ENCODE results near the gene MFSD12.
"Not testable (repeated sequence)": the region's sequence is repeated elsewhere in the genome, so short reads cannot be mapped to it uniquely, and the experiment has no call there.

Gene MFSD12

DNA sequence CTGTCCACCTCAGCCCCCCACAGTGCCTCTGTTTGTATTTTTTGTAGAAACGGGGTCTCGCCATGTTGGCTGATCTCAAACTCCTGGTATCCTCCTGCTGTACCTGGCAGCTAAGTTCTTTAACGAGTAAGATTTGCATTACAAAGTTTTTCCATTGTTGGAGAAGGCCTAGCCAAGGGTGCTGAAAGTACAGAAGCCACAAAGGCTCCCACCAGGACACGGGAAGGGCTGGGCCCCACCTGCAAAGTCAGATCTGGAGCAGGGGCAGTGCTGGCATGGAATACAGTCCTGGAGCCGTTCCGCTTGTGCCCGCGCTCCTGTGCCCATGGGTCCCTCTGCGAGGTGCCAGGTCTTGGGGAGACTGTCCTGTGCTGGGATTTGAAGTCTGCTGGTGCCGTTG is 39.1 kb downstream of the MFSD12 start:
- Mint-ChIP-seq H3K36me3 (ENCODE audit: low read depth) (peaks cover 6% of the 10 kb centered on the region), H3K9me3 (no peaks in the 10 kb centered on the region), H3K4me1 (ENCODE audit: low read depth) (peaks cover 43% of the 10 kb centered on the region), H3K4me3 (no peak overlapping the region), H3K27ac (no peak overlapping the region), H3K27me3 (no peaks in the 10 kb centered on the region)

DNA sequence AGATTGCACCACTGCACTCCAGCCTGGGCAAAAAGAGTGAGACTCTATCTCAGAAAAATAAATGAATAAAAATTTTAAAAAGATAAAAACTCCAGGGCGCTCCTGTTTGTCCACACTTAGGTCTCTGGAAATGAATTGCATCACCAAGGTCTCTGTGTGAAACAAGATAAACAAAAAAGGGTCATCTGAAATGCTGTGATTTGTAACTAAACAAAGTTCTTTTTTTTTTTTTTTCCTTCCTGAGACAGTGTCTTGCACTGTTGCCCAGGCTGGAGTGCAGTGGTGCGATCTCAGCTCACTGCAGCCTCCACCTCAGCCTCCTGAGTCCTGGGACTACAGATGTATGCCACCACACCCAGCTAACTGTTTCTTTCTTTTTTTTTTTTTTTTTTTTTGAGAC is 39.7 kb downstream of the MFSD12 start:
- Mint-ChIP-seq H3K27me3 (no peaks in the 10 kb centered on the region), H3K36me3 (ENCODE audit: low read depth) (peaks cover 6% of the 10 kb centered on the region), H3K4me3 (no peak overlapping the region), H3K27ac (no peak overlapping the region), H3K9me3 (no peaks in the 10 kb centered on the region), H3K4me1 (ENCODE audit: low read depth) (peaks cover 43% of the 10 kb centered on the region)

DNA sequence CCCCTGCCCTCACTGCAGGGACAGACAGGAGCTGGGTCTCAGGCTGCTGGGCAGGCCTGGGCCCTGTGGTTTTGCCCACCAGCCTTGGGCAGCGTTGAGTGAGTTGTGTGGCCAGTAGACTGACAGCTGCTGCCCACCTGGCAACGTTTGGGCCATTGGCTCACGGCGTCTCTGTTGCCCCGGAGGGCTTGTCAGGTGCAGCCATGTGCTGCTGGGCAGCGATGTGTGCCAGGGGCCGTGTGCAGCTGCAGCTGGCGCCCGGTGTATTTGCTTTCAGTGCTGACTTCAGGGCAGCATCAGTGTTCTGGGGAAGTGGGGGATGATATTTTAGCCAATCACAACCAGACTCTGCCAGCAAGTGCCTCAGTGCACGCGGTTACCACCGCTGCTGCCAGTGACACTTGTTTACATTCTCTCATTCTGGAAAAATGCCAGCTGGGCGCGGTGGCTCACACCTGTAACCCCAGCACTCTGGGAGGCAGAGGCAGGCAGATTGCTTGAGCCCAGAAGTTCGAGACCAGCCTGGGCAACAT is 40.6 kb downstream of the MFSD12 start:
- no peaks in the 10 kb centered on the region for H3K9me3 Mint-ChIP-seq
- no peak overlapping the region for H3K27ac Mint-ChIP-seq
- H3K36me3 Mint-ChIP-seq (ENCODE audit: low read depth) = peaks cover 6% of the 10 kb centered on the region
- peaks cover 46% of the 10 kb centered on the region for H3K4me1 Mint-ChIP-seq (ENCODE audit: low read depth)
- no peak overlapping the region for H3K4me3 Mint-ChIP-seq
- H3K27me3 Mint-ChIP-seq = no peaks in the 10 kb centered on the region

DNA sequence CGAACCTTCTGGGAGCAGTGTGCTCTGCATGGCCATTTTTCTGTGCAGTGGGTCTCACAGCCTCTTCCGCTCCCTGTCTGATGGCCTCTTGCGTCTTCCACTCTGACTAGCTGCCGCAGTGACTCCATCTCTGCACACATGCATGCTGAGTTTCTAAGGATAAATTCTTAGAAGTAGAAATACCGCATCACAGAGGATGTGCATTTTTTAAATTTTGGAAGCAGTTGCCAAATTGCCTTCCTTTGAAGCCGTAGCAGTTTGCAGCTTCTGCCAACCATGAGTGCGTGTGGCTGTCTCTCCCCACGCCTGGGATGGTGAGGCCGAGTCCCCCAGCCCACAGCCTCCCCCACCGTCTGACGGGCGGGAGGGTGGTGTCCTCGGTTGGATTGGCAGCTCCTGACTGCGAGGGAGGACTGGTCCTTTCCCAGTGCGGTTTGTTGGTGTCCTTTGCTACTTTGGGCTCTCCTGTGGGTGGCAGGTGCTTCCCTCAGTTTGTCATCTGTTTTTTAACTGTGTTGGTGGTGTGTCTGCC is 41.4 kb downstream of the MFSD12 start:
- H3K4me3 Mint-ChIP-seq = no peak overlapping the region
- H3K27ac Mint-ChIP-seq = no peak overlapping the region
- H3K27me3 Mint-ChIP-seq = no peaks in the 10 kb centered on the region
- peaks cover 43% of the 10 kb centered on the region for H3K4me1 Mint-ChIP-seq (ENCODE audit: low read depth)
- H3K36me3 Mint-ChIP-seq (ENCODE audit: low read depth) = peaks cover 2% of the 10 kb centered on the region
- no peaks in the 10 kb centered on the region for H3K9me3 Mint-ChIP-seq

DNA sequence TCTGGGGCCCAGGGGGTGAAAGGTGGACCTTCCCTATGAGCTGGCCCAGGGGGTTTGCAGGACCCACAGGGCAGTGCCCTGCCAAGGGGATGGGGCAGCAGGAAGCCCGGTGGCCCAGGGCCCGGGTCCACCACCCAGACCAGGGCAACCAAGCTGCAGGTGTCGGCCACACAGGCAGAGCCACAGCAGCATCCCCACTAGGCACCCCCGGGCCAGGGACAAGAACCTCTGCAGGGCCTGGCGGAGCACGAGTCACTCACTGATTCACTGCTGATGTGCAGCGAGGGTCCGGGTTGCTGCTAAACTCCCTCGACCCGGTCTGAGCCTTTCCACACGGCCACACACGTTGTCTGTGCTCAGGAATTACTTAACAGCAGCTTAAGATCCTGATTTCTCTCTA is 42.5 kb downstream of the MFSD12 start:
- no peaks in the 10 kb centered on the region for H3K27me3 Mint-ChIP-seq
- H3K27ac Mint-ChIP-seq = no peak overlapping the region
- no peak overlapping the region for H3K4me3 Mint-ChIP-seq
- H3K9me3 Mint-ChIP-seq = no peaks in the 10 kb centered on the region
- H3K36me3 Mint-ChIP-seq (ENCODE audit: low read depth) = peaks cover 2% of the 10 kb centered on the region
- peaks cover 48% of the 10 kb centered on the region for H3K4me1 Mint-ChIP-seq (ENCODE audit: low read depth)

DNA sequence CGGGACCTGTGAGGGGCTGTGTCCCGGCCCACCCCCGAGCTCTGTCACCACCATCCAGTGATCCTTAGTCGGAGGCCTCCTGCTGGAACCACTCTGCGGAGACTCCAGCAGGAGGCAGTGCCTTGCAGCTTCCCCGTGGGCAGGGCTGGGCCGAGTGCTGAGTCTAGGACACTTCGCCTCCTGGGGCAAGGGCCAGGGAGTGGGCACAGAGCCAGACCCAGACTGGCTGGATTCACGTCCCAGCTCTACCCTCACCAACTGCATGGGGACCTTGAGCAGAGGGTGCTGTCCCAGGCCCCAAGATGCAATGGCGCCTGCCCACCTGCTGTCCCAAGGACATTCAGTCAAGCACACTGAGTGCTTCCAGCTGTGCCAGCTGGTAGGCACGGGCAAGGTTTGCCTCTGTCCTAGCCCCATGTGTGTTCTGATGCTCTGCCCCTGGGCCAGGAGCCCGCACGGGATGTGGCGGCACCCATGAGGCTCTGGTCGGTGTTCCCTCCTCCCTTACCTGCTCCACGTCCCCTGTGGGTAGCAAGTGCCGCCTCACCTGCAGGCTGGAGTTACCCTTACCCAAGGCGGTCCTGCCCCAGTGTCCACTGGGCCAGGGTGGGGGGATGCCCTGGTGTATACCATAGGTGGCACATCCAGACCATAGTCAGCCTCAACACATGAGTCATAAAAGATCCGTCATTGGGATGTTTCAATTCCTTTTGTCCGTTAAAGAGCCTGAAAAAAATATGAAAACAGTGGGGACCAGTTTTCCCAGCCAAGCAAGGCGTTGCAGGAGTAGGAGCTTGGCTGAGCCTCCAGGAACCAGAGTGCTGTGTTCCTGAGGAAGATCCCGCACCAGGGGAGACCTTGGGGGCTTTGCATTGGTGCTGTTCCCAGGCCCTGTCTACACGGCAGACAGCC is 43.9 kb downstream of the MFSD12 start:
- Mint-ChIP-seq H3K4me3 (no peak overlapping the region), H3K27ac (no peak overlapping the region), H3K36me3 (ENCODE audit: low read depth) (peaks cover 12% of the 10 kb centered on the region), H3K4me1 (ENCODE audit: low read depth) (peaks cover 58% of the 10 kb centered on the region), H3K27me3 (no peaks in the 10 kb centered on the region), H3K9me3 (no peaks in the 10 kb centered on the region)

DNA sequence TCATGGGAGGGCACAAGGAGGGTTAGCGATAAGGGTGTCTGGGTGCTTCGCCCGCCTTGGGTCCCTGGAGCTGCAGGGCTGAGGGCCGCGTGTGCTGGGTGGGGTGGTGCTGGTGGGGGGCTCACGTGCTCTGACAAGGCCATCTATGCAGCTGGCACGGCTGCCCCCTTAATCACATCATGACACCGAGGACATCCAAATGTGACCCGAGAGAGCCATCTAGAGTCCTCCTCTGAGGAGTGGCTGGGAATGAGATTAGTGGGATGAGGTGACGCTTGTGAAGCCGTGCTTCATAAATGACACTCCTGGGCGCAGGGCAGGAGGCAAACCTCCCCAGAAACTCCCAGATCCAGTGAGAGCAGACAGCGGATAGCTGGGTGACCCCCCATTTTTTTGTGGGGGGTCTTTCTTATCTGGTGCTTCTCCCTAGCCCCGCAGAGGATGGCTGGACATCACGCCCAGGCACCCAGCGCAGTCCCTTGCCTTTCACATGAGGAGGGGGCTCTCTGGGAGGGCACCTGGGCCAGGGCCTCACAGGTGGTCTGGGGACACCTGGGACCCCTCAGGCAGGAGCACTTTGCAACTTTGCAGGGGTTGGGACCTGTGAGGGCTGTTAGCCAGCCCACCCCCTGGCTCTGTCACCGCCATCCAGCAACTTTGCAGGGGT is 44.7 kb downstream of the MFSD12 start:
- Mint-ChIP-seq H3K4me1 (ENCODE audit: low read depth) (peaks cover 57% of the 10 kb centered on the region), H3K4me3 (no peak overlapping the region), H3K27me3 (no peaks in the 10 kb centered on the region), H3K9me3 (no peaks in the 10 kb centered on the region), H3K36me3 (ENCODE audit: low read depth) (peaks cover 12% of the 10 kb centered on the region), H3K27ac (no peak overlapping the region)

DNA sequence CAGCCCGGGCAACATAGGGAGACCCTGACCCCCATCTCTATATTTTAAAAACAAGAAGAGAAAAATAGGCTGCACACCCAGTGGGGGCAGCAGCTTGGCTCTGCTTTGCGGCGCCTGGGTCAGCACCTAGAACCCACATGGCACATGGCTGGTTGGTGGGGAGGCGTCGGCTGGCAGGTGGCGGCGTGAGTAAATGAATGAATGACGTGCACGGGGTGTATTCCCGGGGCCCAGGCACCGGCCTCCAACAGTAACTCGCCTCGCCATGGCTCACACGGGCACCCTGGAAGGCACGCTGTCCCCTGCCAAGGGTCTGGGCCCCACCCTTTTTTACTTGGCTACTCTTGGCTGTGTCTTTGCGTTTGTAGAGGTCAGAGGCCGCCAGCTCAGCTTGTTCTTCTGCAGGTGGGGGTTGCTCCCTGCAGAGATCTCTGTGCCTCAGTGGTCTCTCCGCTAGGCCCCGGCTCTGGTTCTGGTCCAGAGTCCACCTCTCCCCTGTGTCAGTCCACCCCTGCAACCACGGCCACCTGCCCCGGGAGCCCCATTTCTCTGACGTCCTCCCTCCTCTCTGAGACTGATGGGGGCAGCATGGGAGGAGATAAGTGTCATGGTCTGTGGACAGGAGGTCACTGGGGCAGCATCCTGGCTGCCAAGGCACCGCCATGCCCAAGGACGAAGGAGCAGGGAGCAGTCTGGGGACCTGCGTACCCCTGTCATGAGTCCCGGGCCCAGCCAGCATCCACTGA is 45.7 kb downstream of the MFSD12 start:
- Mint-ChIP-seq H3K9me3 (no peaks in the 10 kb centered on the region), H3K27me3 (no peaks in the 10 kb centered on the region), H3K27ac (no peak overlapping the region), H3K4me3 (no peak overlapping the region), H3K36me3 (ENCODE audit: low read depth) (peaks cover 12% of the 10 kb centered on the region), H3K4me1 (ENCODE audit: low read depth) (peaks cover 60% of the 10 kb centered on the region)

DNA sequence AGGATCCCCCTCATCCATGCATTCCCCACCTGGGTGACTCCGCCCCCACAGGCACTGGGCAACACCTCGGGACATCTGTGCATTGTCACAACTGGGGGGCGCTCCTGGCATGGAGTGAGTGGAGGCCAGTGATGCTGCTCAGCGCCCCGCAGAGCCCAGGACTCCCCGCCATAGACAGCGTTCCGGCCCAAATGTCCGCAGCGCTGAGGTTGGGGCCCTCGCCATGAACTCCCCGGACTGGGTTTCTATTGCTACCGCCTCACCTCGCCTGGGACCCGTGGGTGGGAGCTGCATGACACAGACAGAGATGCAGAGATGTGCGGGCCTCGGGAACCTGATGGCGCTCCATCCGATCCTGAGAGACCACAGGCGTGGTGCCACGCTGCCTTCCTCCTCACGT is 46.7 kb downstream of the MFSD12 start:
- H3K4me1 Mint-ChIP-seq (ENCODE audit: low read depth) = peaks cover 54% of the 10 kb centered on the region

DNA sequence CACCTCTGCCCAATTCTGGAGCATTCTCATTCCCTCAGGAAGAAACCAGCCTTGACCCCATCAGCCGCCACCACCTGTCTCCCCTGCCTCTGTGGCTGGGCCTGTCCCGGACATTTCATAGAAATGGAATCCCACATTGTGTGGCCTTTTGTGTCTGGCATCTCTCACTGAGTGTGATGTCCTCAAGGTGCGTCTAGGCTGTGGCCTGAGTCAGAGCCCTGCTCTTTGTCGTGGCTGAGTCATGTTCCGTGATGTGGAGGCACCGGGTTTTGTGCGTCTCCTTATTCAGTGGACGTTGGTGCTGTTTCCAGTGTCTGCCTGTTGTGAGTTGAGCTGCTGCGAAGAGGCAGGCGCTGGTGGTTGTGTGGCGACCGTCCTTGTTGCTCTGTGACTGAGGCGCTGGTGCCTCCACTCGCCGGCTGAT is 47.8 kb downstream of the MFSD12 start:
- H3K27me3 Mint-ChIP-seq = no peaks in the 10 kb centered on the region
- peak overlapping the region; percentile 47 for H3K4me3 Mint-ChIP-seq
- peaks cover 12% of the 10 kb centered on the region for H3K36me3 Mint-ChIP-seq (ENCODE audit: low read depth)
- H3K4me1 Mint-ChIP-seq (ENCODE audit: low read depth) = peaks cover 54% of the 10 kb centered on the region
- H3K9me3 Mint-ChIP-seq = no peaks in the 10 kb centered on the region
- peak overlapping the region; percentile 78 for H3K27ac Mint-ChIP-seq

More for the DNA sequence above, 46.7 kb downstream of the MFSD12 start:
- no peaks in the 10 kb centered on the region for H3K9me3 Mint-ChIP-seq
- H3K27me3 Mint-ChIP-seq = no peaks in the 10 kb centered on the region
- peaks cover 12% of the 10 kb centered on the region for H3K36me3 Mint-ChIP-seq (ENCODE audit: low read depth)
- no peak overlapping the region for H3K27ac Mint-ChIP-seq
- H3K4me3 Mint-ChIP-seq = no peak overlapping the region

DNA sequence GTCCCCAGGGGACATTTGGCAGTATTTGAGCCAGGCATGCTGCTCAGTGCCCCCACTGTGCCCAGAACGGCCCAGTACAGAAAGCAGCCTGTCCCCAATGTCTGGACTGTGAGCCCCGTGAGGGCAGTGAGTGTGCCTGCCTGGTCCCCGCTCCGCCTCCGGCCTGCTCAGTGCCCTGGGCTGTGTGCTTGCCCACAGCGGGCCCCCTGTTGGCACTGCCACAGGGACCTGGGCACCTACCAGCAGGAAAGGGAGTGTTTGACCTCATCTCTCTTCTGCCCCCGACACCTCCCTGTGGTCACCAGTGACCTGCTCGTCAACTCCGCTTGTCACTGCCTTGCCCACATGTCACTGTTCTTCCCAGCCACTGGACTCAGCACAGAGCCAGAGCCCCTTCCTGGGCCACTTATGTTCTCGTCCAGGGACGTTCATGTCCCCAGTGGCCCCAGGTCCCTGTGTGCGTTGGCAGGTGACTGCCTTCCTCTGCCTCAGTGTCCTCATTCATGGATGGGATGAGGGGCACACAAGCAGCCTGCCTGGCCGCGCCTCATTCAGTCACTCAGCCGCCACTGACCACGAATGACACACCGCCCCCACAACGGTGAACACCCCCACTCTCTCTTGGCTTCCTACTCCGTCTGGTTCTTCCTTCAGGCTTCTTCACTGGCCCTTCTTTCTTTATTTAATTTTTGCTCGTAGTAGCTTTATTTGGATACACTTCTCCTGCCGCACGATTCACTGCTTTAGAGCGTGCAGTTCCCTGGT is 48.4 kb downstream of the MFSD12 start:
- Mint-ChIP-seq H3K27me3 (no peaks in the 10 kb centered on the region), H3K27ac (peak overlapping the region; percentile 78), H3K9me3 (no peaks in the 10 kb centered on the region), H3K36me3 (ENCODE audit: low read depth) (peaks cover 12% of the 10 kb centered on the region), H3K4me3 (peak overlapping the region; percentile 47), H3K4me1 (ENCODE audit: low read depth) (peaks cover 55% of the 10 kb centered on the region)

DNA sequence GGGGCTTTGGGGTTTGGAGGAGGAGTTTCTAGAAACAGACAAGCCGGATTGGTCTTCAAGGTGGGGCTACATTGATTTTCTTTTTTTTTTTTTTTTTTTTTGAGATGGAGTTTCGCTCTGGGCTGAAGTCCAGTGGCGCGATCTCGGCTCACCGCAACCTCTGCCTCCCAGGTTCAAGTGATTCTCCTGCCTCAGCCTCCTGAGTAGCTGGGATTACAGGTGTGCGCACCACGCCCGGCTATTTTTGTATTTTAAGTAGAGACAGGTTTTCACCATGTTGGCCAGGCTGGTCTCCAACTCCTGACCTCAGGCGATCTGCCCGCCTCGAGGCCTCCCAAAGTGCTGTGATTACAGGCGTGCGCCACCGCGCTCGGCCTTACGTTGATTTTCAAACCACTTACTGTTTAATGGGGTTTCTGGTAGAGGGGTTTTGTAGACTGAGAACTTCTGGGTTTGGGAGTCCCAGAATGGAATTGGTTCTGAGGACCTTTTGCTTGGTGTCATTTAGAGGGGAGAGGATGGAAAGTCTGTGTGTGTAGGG is 49.2 kb downstream of the MFSD12 start:
- H3K36me3 Mint-ChIP-seq (ENCODE audit: low read depth) = peaks cover 12% of the 10 kb centered on the region
- H3K27me3 Mint-ChIP-seq, H3K9me3 Mint-ChIP-seq: not testable (repeated sequence)
- peak overlapping the region; percentile 19 for H3K4me3 Mint-ChIP-seq
- H3K27ac Mint-ChIP-seq = peak overlapping the region; percentile 67
- peaks cover 51% of the 10 kb centered on the region for H3K4me1 Mint-ChIP-seq (ENCODE audit: low read depth)

DNA sequence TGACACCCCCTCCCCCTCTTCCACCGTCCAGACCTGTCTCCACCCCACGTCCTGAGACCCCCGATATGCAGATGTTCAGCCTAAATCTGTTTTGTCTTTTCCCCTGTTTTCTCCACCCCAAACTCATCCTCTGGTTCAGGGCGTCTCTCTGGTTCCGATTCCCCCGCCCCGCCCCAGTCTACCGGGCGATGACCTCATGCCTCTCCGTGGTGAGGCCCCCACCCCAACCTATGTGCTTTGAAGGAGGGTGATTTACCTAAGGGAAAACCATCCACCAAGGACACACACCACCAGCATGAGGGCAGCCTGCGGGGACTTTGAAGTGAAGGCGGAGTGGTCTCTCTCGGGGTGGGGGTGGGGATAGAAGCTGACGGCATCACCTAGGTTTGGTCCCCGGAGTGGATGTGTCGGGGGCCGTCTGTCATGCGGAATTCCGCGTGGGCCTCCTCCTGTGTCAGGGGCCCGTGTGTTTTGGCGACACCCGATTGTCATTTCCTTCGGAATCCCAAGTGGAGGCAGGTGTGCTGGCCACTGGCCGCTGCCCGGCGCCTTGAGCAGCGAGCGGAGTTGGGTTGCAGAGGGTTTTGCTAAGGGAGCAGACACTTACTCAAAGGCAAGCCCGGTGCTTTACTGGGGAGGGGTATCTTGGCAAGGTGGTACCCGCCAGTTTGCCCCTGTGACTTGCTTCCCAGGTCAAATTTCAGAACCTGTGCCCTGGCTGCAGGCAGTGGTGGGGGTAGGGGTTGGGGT is 49.8 kb downstream of the MFSD12 start:
- Mint-ChIP-seq H3K27me3 (no peaks in the 10 kb centered on the region), H3K4me1 (ENCODE audit: low read depth) (peaks cover 51% of the 10 kb centered on the region), H3K4me3 (peak overlapping the region; percentile 88)

More for the DNA sequence above, 49.8 kb downstream of the MFSD12 start:
- H3K27ac Mint-ChIP-seq = peak overlapping the region; percentile 82
- no peaks in the 10 kb centered on the region for H3K9me3 Mint-ChIP-seq
- peaks cover 12% of the 10 kb centered on the region for H3K36me3 Mint-ChIP-seq (ENCODE audit: low read depth)

All from stimulated activated naive CD8-positive, alpha-beta T cell treated with anti-CD3 and anti-CD28 coated beads, Interleukin-15, Interleukin-2, amounts not matched to agents 100 ng/mL and 50 ng/mL, for 24 hours (primary cell).